H9 (cell line): ENCODE data around the gene SETD4. TPM values are rescaled to one million over a fixed set of nuclear protein-coding genes. Genes with fewer than 3 reads are reported as not detected.

Experiments
- DNase-seq: peaks from one replicate; pipeline ENCODE4 v3.0.0-alpha.2; 2017
- H2AFZ ChIP-seq: one replicate; pipeline ENCODE4 v1.6.1; 2013; ENCODE audit warnings: mild to moderate bottlenecking, low read length, control low read depth, moderate library complexity
- H2AK5ac ChIP-seq: 2 replicates; pipeline ENCODE4 v1.6.1; 2013; ENCODE audit warnings: low read length, control low read depth, mixed read lengths; ENCODE audit not compliant: insufficient read length
- H2BK120ac ChIP-seq: one replicate; pipeline ENCODE4 v1.6.1; 2013; ENCODE audit warnings: low read depth, mild to moderate bottlenecking, low read length, control low read depth, inconsistent platforms; ENCODE audit not compliant: poor library complexity, severe bottlenecking
- H2BK12ac ChIP-seq: 2 replicates; pipeline ENCODE4 v1.6.1; 2013; ENCODE audit warnings: low read length, control low read depth, mixed read lengths, low read depth; ENCODE audit not compliant: insufficient read length
- H2BK15ac ChIP-seq: 2 replicates; pipeline ENCODE4 v1.6.1; 2013; ENCODE audit warnings: low read depth, low read length, control low read depth
- H2BK20ac ChIP-seq: one replicate; pipeline ENCODE4 v1.6.1; 2013; ENCODE audit warnings: low read depth, mild to moderate bottlenecking, low read length, control low read depth, inconsistent platforms; ENCODE audit not compliant: poor library complexity, severe bottlenecking
- H2BK5ac ChIP-seq: 2 replicates; pipeline ENCODE4 v1.6.1; 2013; ENCODE audit warnings: low read length, control low read depth, mixed read lengths; ENCODE audit not compliant: insufficient read length
- H3K14ac ChIP-seq: 2 replicates; pipeline ENCODE4 v1.6.1; 2013; ENCODE audit warnings: low read length, control low read depth; ENCODE audit not compliant: insufficient read depth
- H3K18ac ChIP-seq: 2 replicates; pipeline ENCODE4 v1.6.1; 2013; ENCODE audit warnings: low read depth, mild to moderate bottlenecking, mixed read lengths, low read length, control low read depth; ENCODE audit not compliant: insufficient read length
- H3K23ac ChIP-seq: 2 replicates; pipeline ENCODE4 v1.6.1; 2013; ENCODE audit warnings: low read length, control low read depth, mixed read lengths, low read depth; ENCODE audit not compliant: insufficient read length
- H3K23me2 ChIP-seq: 2 replicates; pipeline ENCODE4 v1.6.1; 2013; ENCODE audit warnings: low read depth, mild to moderate bottlenecking, mixed read lengths, low read length, control low read depth; ENCODE audit not compliant: insufficient read length, poor library complexity, severe bottlenecking
- H3K27ac ChIP-seq: 2 replicates; pipeline ENCODE4 v1.5.1; 2013; ENCODE audit warnings: low read length, control low read depth, mixed read lengths, low read depth; ENCODE audit not compliant: insufficient read length
- H3K27me3 ChIP-seq: 2 replicates; pipeline ENCODE4 v1.6.1; 2013; ENCODE audit warnings: low read length, control low read depth, inconsistent platforms; ENCODE audit not compliant: insufficient read depth
- H3K4ac ChIP-seq: 2 replicates; pipeline ENCODE4 v1.6.1; 2013; ENCODE audit warnings: low read depth, mild to moderate bottlenecking, control low read depth, inconsistent platforms, low read length, moderate library complexity
- H3K4me1 ChIP-seq: 2 replicates; pipeline ENCODE4 v1.6.1; 2013; ENCODE audit warnings: low read length, control low read depth, inconsistent platforms; ENCODE audit not compliant: insufficient read depth
- H3K4me2 ChIP-seq: 2 replicates; pipeline ENCODE4 v1.6.1; 2013; ENCODE audit warnings: low read length, control low read depth, mixed read lengths; ENCODE audit not compliant: insufficient read length, insufficient read depth
- H3K56ac ChIP-seq: 2 replicates; pipeline ENCODE4 v1.6.1; 2013; ENCODE audit warnings: low read depth, mild to moderate bottlenecking, mixed read lengths, low read length, control low read depth; ENCODE audit not compliant: insufficient read length
- H3K79me1 ChIP-seq: 2 replicates; pipeline ENCODE4 v1.6.1; 2013; ENCODE audit warnings: low read depth, mild to moderate bottlenecking, moderate library complexity, low read length, control low read depth, inconsistent platforms; ENCODE audit not compliant: insufficient read depth, poor library complexity, severe bottlenecking
- H3K79me2 ChIP-seq: 2 replicates; pipeline ENCODE4 v1.6.1; 2013; ENCODE audit warnings: low read length, control low read depth, inconsistent platforms; ENCODE audit not compliant: insufficient read depth
- H3K9ac ChIP-seq: 2 replicates; pipeline ENCODE4 v1.6.1; 2013; ENCODE audit warnings: low read length, control low read depth, mixed read lengths; ENCODE audit not compliant: insufficient read length; ENCODE audit errors: extremely low read depth
- H3K9me3 ChIP-seq: one replicate; pipeline ENCODE4 v1.6.1; 2013; ENCODE audit warnings: low read depth, low read length, inconsistent platforms; ENCODE audit not compliant: control insufficient read depth
- H3T11ph ChIP-seq: one replicate; pipeline ENCODE4 v1.6.1; 2013; ENCODE audit warnings: mild to moderate bottlenecking, low read length, control low read depth, inconsistent platforms
- H4K20me1 ChIP-seq: one replicate; pipeline ENCODE4 v1.6.1; 2013; ENCODE audit not compliant: control insufficient read depth, insufficient read length, insufficient read depth
- H4K5ac ChIP-seq: 2 replicates; pipeline ENCODE4 v1.6.1; 2013; ENCODE audit warnings: low read depth, mild to moderate bottlenecking, mixed read lengths, low read length, control low read depth; ENCODE audit not compliant: insufficient read length
- H4K8ac ChIP-seq: replicated peaks from 2 replicates; pipeline ENCODE4 v1.6.1; 2013; ENCODE audit warnings: low read length, control low read depth, mixed read lengths, low read depth; ENCODE audit not compliant: insufficient read length
- H4K91ac ChIP-seq: 2 replicates; pipeline ENCODE4 v1.6.1; 2013; ENCODE audit warnings: low read depth, mild to moderate bottlenecking, moderate library complexity, mixed read lengths, low read length, control low read depth; ENCODE audit not compliant: insufficient read length
- H3K27ac Mint-ChIP-seq, 3 experiments: 2 replicates in 2 of 3; 3 replicates in 1 of 3; pipeline ENCODE4 v1.8.0; 2020 to 2021; ENCODE audit warnings: mixed read lengths in 3 of 3, mild to moderate bottlenecking in 1 of 3, moderate library complexity in 1 of 3
- H3K27me3 Mint-ChIP-seq: 2 replicates; pipeline ENCODE4 v1.8.0; 2021; ENCODE audit warnings: low read depth, mild to moderate bottlenecking, moderate library complexity, mixed read lengths
- H3K36me3 Mint-ChIP-seq, 3 experiments: 2 replicates in 2 of 3; 3 replicates in 1 of 3; pipeline ENCODE4 v1.8.0; 2020 to 2021; ENCODE audit warnings: low read depth in 3 of 3, mixed read lengths in 3 of 3; ENCODE audit not compliant: insufficient read depth in 1 of 3
- H3K4me1 Mint-ChIP-seq, 2 experiments: 2 replicates each; pipeline ENCODE4 v1.8.0; 2020; ENCODE audit warnings: mixed read lengths in 2 of 2
- H3K4me3 Mint-ChIP-seq, 2 experiments: 2 replicates in 1 of 2; 3 replicates in 1 of 2; pipeline ENCODE4 v1.8.0; 2020 to 2021; ENCODE audit warnings: mild to moderate bottlenecking in 2 of 2, mixed read lengths in 2 of 2, moderate library complexity in 1 of 2
- H3K9me3 Mint-ChIP-seq, 2 experiments: 2 replicates in 1 of 2; 3 replicates in 1 of 2; pipeline ENCODE4 v1.8.0; 2020; ENCODE audit warnings: mild to moderate bottlenecking in 2 of 2, mixed read lengths in 2 of 2, moderate library complexity in 1 of 2
- CTCF ChIP-seq: fragments of 200-600 bp; sonication (generic); conservative IDR thresholded peaks from 3 replicates; pipeline ENCODE4 v1.8.0; 2021; ENCODE audit warnings: antibody characterized with exemption, mild to moderate bottlenecking
- WGBS: extraction: QIAGEN DNeasy Blood & Tissue Kit; methylation state at CpG from one replicate; pipeline ENCODE4 v1.1.7; 2013; ENCODE audit warnings: missing lambda C conversion rate, low lambda C conversion rate, mixed read lengths; ENCODE audit not compliant: insufficient read length; ENCODE audit errors: extremely low coverage; 5-methylcytosine and 5-hydroxymethylcytosine counted together
- total RNA-seq: library from RNA; stranded (reverse); gene quantifications from 2 replicates; pipeline ENCODE4 v1.2.1, GENCODE V29; 2021

Gene SETD4
- total RNA-seq, 1 experiment from 2014 or later, result 52.5 TPM

DNA sequence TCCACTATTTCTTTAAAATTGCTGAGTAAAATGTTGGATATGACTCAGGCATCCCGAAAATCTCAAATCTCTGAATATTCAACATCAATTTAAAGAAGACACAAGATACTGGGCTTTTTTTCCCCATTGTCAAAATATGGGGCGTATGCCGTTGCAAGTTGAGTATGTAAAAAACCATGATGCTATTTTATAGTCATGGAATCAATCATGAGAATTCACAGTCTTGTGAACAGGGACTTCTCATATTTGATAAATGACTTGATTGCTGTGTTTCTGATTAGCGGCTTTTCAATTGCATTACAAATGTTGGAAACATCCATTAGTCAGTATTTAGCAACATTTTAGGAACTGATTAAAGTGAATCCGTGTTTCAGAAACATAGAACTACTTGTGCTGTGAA is 45.3 kb downstream of the SETD4 start:
- H4K20me1 ChIP-seq, result no peaks in the 10 kb centered on the region
- Mint-ChIP-seq H3K4me1 (no peaks in the 10 kb centered on the region), H3K4me3 (no peak overlapping the region), H3K9me3 (no peaks in the 10 kb centered on the region), H3K36me3 (no peaks in the 10 kb centered on the region), H3K27me3 (no peaks in the 10 kb centered on the region), H3K27ac (no peak overlapping the region)
- H2BK120ac ChIP-seq, result no peak overlapping the region
- no peak overlapping the region for H3K4me2 ChIP-seq
- no peak overlapping the region for H3K56ac ChIP-seq
- H3K23me2 ChIP-seq, result no peaks in the 10 kb centered on the region
- no peaks in the 10 kb centered on the region for H3K79me1 ChIP-seq
- H3K14ac ChIP-seq, result no peak overlapping the region
- no peak for DNase-seq
- no peak overlapping the region for H4K5ac ChIP-seq
- no peaks in the 10 kb centered on the region for H3K79me2 ChIP-seq
- no peak overlapping the region for H3K23ac ChIP-seq
- H3K9me3 ChIP-seq, result no peaks in the 10 kb centered on the region
- H3K27ac ChIP-seq, result no peak overlapping the region
- no peak overlapping the region for H2BK5ac ChIP-seq
- H3K27me3 ChIP-seq, result no peaks in the 10 kb centered on the region
- H4K8ac ChIP-seq, result no peak overlapping the region
- WGBS, result no CpG with 5 or more reads among the region's 5 CpGs
- no peak overlapping the region for H2AK5ac ChIP-seq
- no peak overlapping the region for H3T11ph ChIP-seq
- H3K4ac ChIP-seq, result no peak overlapping the region
- no peak overlapping the region for H2AFZ ChIP-seq
- no peak overlapping the region for H2BK12ac ChIP-seq
- no peak for TF ChIP-seq CTCF
- no peak overlapping the region for H4K91ac ChIP-seq
- H2BK20ac ChIP-seq, result no peak overlapping the region
- H3K9ac ChIP-seq, result no peak overlapping the region
- H3K4me1 ChIP-seq, result no peaks in the 10 kb centered on the region
- no peak overlapping the region for H3K18ac ChIP-seq
- H2BK15ac ChIP-seq, result no peak overlapping the region
